Hepatocyte (in vitro differentiated cells): ENCODE results near the gene DSG3.

ENCODE experiments used
- EZH2 ChIP-seq: fragments of 200-600 bp; sonication (generic); IDR thresholded peaks from 2 replicates; pipeline ENCODE4 v1.6.1; 2016; ENCODE audit warnings: antibody characterized with exemption, mild to moderate bottlenecking, borderline replicate concordance
- EZH2phosphoT487 ChIP-seq: fragments of 200-600 bp; sonication (generic); IDR thresholded peaks from one replicate; pipeline ENCODE4 v1.6.1; 2018; ENCODE audit warnings: antibody characterized with exemption, mild to moderate bottlenecking, low read depth, moderate library complexity; ENCODE audit not compliant: unreplicated experiment, severe bottlenecking
- TF ChIP-seq, protein P1 (sequence below): fragments of 200-600 bp; sonication (generic); IDR thresholded peaks from 2 replicates; pipeline ENCODE4 v1.5.1; 2016; ENCODE audit warnings: antibody characterized with exemption, mild to moderate bottlenecking; ENCODE audit not compliant: poor library complexity

DNA sequence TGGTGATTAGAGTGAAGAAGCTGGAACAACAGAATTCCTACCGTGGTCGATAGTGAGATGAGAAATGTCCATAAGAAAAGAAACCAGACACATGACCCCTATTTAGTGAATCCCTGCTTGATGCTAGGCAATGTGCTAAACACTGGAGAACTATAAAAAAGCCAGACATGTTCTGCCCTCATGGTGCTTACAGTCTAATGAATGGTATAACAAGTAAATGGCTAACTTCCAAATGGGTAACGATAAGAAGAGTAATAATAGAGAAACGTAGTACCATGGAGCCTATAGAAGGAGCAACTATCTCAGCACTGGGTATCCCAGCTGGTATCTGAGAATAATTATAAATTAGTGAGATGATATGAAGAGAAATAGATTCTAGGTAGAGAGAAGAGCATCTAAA is 55.5 kb downstream of the DSG3 start:
- no peak for TF ChIP-seq EZH2phosphoT487
- TF ChIP-seq, protein P1, sequence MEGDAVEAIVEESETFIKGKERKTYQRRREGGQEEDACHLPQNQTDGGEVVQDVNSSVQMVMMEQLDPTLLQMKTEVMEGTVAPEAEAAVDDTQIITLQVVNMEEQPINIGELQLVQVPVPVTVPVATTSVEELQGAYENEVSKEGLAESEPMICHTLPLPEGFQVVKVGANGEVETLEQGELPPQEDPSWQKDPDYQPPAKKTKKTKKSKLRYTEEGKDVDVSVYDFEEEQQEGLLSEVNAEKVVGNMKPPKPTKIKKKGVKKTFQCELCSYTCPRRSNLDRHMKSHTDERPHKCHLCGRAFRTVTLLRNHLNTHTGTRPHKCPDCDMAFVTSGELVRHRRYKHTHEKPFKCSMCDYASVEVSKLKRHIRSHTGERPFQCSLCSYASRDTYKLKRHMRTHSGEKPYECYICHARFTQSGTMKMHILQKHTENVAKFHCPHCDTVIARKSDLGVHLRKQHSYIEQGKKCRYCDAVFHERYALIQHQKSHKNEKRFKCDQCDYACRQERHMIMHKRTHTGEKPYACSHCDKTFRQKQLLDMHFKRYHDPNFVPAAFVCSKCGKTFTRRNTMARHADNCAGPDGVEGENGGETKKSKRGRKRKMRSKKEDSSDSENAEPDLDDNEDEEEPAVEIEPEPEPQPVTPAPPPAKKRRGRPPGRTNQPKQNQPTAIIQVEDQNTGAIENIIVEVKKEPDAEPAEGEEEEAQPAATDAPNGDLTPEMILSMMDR = no peak
- TF ChIP-seq EZH2 = no peak
